ENCODE data around the gene FRK. TPM values are rescaled to one million over a fixed set of nuclear protein-coding genes. Genes with fewer than 3 reads are reported as not detected.

The FRK gene
- total RNA-seq, 2 experiments from 2014 or later, result 0.13 to 0.46 TPM

DNA sequence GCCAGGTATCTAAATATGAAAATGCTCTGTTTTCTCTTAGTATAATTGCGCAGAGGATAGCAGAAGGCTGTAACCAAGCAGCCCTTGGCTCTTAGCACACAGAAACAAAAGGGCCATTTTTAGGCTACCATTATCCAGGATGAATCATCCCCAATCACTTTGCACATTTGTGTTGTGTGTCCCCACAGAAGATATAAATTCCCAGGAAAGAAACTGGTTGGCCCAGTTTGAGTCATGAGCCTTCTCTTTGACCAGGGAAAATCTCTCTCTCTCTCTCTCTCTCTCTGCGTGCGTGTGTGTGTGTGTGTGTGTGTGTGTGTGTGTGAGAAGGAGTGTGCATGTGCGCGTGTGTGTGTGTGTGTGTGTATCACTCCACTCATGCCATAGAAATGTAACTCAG is 178.5 kb downstream of the FRK start:
- Histone ChIP-seq H3K4me1 (ENCODE audit: insufficient read depth, low read length, poor library complexity, severe bottlenecking) (no peaks in the 10 kb centered on the region), H2AFZ (ENCODE audit: low read length) (no peak overlapping the region), H4K20me1 (ENCODE audit: insufficient read depth, low read length) (no peaks in the 10 kb centered on the region), H3K4me3 (ENCODE audit: low read depth, low read length, poor library complexity, severe bottlenecking) (no peak overlapping the region), H3K79me2 (ENCODE audit: insufficient read depth, low read depth, low read length) (no peaks in the 10 kb centered on the region), H3K4me2 (ENCODE audit: low read length) (no peak overlapping the region), H3K27ac (ENCODE audit: low read depth, low read length, poor library complexity, severe bottlenecking) (no peak overlapping the region), H3K9me3 (ENCODE audit: low read length) (no peaks in the 10 kb centered on the region), H3K9me2 (ENCODE audit: insufficient read depth, low read length) (no peaks in the 10 kb centered on the region), H3K36me3 (ENCODE audit: insufficient read depth, low read length) (no peaks in the 10 kb centered on the region)
- ChIA-PET CTCF (ENCODE audit: unreplicated experiment) (no interaction called here), POLR2A (interaction anchor here (0.6 kb wide), 1 partner anchor 754 kb away, joined by 4 read pairs; no protein-coding TSS in a partner anchor)
- TF ChIP-seq EZH2phosphoT487 (IDR thresholded peaks at IDR 0.05; ENCODE audit: borderline replicate concordance, low read depth, low read length) (no peak), CTCF (conservative IDR thresholded peaks at IDR 0.05; ENCODE audit: low read length) (no peak)
- intact Hi-C loops (cut with micrococcal nuclease; ENCODE audit: unreplicated experiment), result no loop called here
- DNase-seq (ENCODE audit: low spot score), result no peak
- BruUV-seq (replicated peaks), result no TSS peak

Other genes with a start within 250 kb of the FRK start
- gene NT5DC1, start 40.0 kb upstream of the FRK start, total RNA-seq (2014; rRNA removed; shearing (Covaris generic)), result 11.3 and 20.5 TPM in 2 replicates
- gene NT5DC1, start 40.0 kb upstream of the FRK start, total RNA-seq (2022), result 58.8 and 65.0 TPM in 2 replicates
- gene COL10A1, start 65.2 kb upstream of the FRK start, total RNA-seq (2014; rRNA removed; shearing (Covaris generic)), result not detected in 2 replicates
- gene COL10A1, start 65.2 kb upstream of the FRK start, total RNA-seq (2022), result not detected in 2 replicates
- 12.6 and 14.8 TPM in 2 replicates for gene TSPYL4, start 193.2 kb upstream of the FRK start, total RNA-seq (2014; rRNA removed; shearing (Covaris generic))
- gene TSPYL4, start 193.2 kb upstream of the FRK start, total RNA-seq (2022), result 16.2 and 17.6 TPM in 2 replicates
- gene TSPYL1, start 219.0 kb upstream of the FRK start, total RNA-seq (2014; rRNA removed; shearing (Covaris generic)), result 32.8 and 33.3 TPM in 2 replicates
- gene TSPYL1, start 219.0 kb upstream of the FRK start, total RNA-seq (2022), result 50.3 and 55.3 TPM in 2 replicates

Measured in OCI-LY7 (cell line).